Measurements from ENCODE around the gene SLC39A11. TPM values are rescaled to one million over a fixed set of nuclear protein-coding genes. Genes with fewer than 3 reads are reported as not detected.

Gene SLC39A11
- total RNA-seq, 1 donor from 2014 or later: 21.5 TPM

DNA sequence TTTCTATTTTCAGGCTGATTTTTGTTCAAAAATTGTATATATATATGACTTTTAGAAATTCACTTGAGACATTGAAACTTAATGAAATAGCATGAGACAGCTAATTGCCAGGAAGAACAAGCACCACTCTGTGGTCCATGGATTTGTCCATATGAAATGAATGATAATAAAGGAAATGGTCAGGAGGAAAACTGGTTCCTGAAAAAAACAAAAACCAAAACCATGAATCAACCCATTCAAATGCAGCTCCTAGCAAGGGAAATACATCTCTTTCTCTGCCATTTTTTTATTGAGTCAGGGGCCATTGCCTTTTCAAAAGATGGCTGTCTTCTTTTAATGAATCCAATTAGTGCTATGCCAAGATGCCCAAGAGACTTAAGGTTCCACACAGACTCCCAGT, 230.7 kb downstream of the SLC39A11 start:
- Mint-ChIP-seq H3K36me3 (ENCODE audit: low read depth, unreplicated experiment) (peaks cover 4% of the 10 kb centered on the region), H3K4me1 (ENCODE audit: low read depth, unreplicated experiment) (no peaks in the 10 kb centered on the region), H3K4me3 (ENCODE audit: unreplicated experiment) (no peak overlapping the region), H3K27ac (ENCODE audit: unreplicated experiment) (no peak overlapping the region), H3K27me3 (ENCODE audit: low read depth, unreplicated experiment) (no peaks in the 10 kb centered on the region), H3K9me3 (ENCODE audit: unreplicated experiment) (peaks cover 9% of the 10 kb centered on the region)
- Histone ChIP-seq H3K27ac (ENCODE audit: low read depth, low read length) (no peak overlapping the region), H3K4me3 (ENCODE audit: insufficient read depth, low read depth, low read length) (no peak overlapping the region), H3K4me2 (ENCODE audit: low read length) (no peak overlapping the region), H2AFZ (ENCODE audit: low read depth, low read length) (no peak overlapping the region), H3K36me3 (ENCODE audit: insufficient read depth, low read length) (no peaks in the 10 kb centered on the region), H4K20me1 (ENCODE audit: insufficient read depth, low read length) (no peaks in the 10 kb centered on the region), H3K9ac (ENCODE audit: low read length) (no peak overlapping the region), H3K27me3 (ENCODE audit: insufficient read depth, low read length) (no peaks in the 10 kb centered on the region), H3K4me1 (ENCODE audit: insufficient read depth, low read length) (no peaks in the 10 kb centered on the region), H3K79me2 (ENCODE audit: insufficient read depth, low read length) (no peaks in the 10 kb centered on the region), H3K9me3 (ENCODE audit: insufficient read depth, low read depth, low read length) (no peaks in the 10 kb centered on the region)
- DNase-seq (ENCODE audit: low read depth) (no peak), FAIRE-seq (no peak)
- TF ChIP-seq, protein P1, sequence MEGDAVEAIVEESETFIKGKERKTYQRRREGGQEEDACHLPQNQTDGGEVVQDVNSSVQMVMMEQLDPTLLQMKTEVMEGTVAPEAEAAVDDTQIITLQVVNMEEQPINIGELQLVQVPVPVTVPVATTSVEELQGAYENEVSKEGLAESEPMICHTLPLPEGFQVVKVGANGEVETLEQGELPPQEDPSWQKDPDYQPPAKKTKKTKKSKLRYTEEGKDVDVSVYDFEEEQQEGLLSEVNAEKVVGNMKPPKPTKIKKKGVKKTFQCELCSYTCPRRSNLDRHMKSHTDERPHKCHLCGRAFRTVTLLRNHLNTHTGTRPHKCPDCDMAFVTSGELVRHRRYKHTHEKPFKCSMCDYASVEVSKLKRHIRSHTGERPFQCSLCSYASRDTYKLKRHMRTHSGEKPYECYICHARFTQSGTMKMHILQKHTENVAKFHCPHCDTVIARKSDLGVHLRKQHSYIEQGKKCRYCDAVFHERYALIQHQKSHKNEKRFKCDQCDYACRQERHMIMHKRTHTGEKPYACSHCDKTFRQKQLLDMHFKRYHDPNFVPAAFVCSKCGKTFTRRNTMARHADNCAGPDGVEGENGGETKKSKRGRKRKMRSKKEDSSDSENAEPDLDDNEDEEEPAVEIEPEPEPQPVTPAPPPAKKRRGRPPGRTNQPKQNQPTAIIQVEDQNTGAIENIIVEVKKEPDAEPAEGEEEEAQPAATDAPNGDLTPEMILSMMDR (IDR thresholded peaks at IDR 0.05; ENCODE audit: insufficient read depth, low read depth, low read length): no peak
- TF ChIP-seq EZH2 (IDR thresholded peaks at IDR 0.05; ENCODE audit: insufficient read depth, low read length): no peak

DNA sequence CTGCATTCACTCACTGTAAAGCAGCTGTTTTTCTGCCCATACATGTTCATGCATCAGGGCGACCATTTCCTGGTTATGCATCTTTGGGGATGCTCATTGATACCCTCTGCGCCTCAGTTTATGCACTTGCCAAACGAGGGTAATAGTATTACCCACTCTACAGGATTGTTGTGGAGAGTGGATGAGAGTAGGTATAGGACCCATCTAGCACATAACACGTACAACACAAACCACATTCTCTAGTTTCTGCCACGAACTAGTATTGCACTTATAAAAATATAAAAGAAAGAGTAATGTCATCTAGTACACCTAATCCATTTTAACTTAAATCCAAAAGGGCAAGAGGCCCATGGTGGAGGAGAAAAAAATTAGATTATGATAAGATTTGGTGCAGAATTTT, 231.7 kb downstream of the SLC39A11 start:
- no peaks in the 10 kb centered on the region for H3K4me1 Mint-ChIP-seq (ENCODE audit: low read depth, unreplicated experiment)
- no peak for FAIRE-seq
- H3K36me3 Mint-ChIP-seq (ENCODE audit: low read depth, unreplicated experiment): peaks cover 1% of the 10 kb centered on the region
- H3K27ac ChIP-seq (ENCODE audit: low read depth, low read length): no peak overlapping the region
- H3K9me3 Mint-ChIP-seq (ENCODE audit: unreplicated experiment): peaks cover 8% of the 10 kb centered on the region
- no peak overlapping the region for H3K4me3 ChIP-seq (ENCODE audit: insufficient read depth, low read depth, low read length)
- no peak overlapping the region for H3K27ac Mint-ChIP-seq (ENCODE audit: unreplicated experiment)
- H3K4me1 ChIP-seq (ENCODE audit: insufficient read depth, low read length): no peaks in the 10 kb centered on the region
- no peaks in the 10 kb centered on the region for H3K27me3 Mint-ChIP-seq (ENCODE audit: low read depth, unreplicated experiment)
- H3K36me3 ChIP-seq (ENCODE audit: insufficient read depth, low read length): no peaks in the 10 kb centered on the region
- no peak for DNase-seq (ENCODE audit: low read depth)
- no peaks in the 10 kb centered on the region for H3K9me3 ChIP-seq (ENCODE audit: insufficient read depth, low read depth, low read length)
- H3K79me2 ChIP-seq (ENCODE audit: insufficient read depth, low read length): no peaks in the 10 kb centered on the region
- H3K4me2 ChIP-seq (ENCODE audit: low read length): no peak overlapping the region
- H3K9ac ChIP-seq (ENCODE audit: low read length): no peak overlapping the region
- H2AFZ ChIP-seq (ENCODE audit: low read depth, low read length): no peak overlapping the region
- TF ChIP-seq EZH2 (IDR thresholded peaks at IDR 0.05; ENCODE audit: insufficient read depth, low read length): no peak
- TF ChIP-seq, protein P1 (IDR thresholded peaks at IDR 0.05; ENCODE audit: insufficient read depth, low read depth, low read length): no peak
- no peaks in the 10 kb centered on the region for H4K20me1 ChIP-seq (ENCODE audit: insufficient read depth, low read length)
- no peak overlapping the region for H3K4me3 Mint-ChIP-seq (ENCODE audit: unreplicated experiment)
- H3K27me3 ChIP-seq (ENCODE audit: insufficient read depth, low read length): no peaks in the 10 kb centered on the region

- peaks cover 5% of the 10 kb centered on the region for H3K9me3 Mint-ChIP-seq (ENCODE audit: unreplicated experiment)
- Histone ChIP-seq H3K79me2 (ENCODE audit: insufficient read depth, low read length) (no peaks in the 10 kb centered on the region), H3K9ac (ENCODE audit: low read length) (no peak overlapping the region), H2AFZ (ENCODE audit: low read depth, low read length) (no peak overlapping the region), H3K4me1 (ENCODE audit: insufficient read depth, low read length) (no peaks in the 10 kb centered on the region), H3K27me3 (ENCODE audit: insufficient read depth, low read length) (no peaks in the 10 kb centered on the region), H3K4me2 (ENCODE audit: low read length) (no peak overlapping the region), H3K36me3 (ENCODE audit: insufficient read depth, low read length) (no peaks in the 10 kb centered on the region), H4K20me1 (ENCODE audit: insufficient read depth, low read length) (no peaks in the 10 kb centered on the region), H3K27ac (ENCODE audit: low read depth, low read length) (no peak overlapping the region), H3K9me3 (ENCODE audit: insufficient read depth, low read depth, low read length) (no peaks in the 10 kb centered on the region), H3K4me3 (ENCODE audit: insufficient read depth, low read depth, low read length) (no peak overlapping the region)
- no peak for FAIRE-seq
- H3K27ac Mint-ChIP-seq (ENCODE audit: unreplicated experiment): no peak overlapping the region
- no peak for DNase-seq (ENCODE audit: low read depth)
- H3K4me3 Mint-ChIP-seq (ENCODE audit: unreplicated experiment): no peak overlapping the region
- TF ChIP-seq, protein P1 (IDR thresholded peaks at IDR 0.05; ENCODE audit: insufficient read depth, low read depth, low read length): no peak
- no peak for TF ChIP-seq EZH2 (IDR thresholded peaks at IDR 0.05; ENCODE audit: insufficient read depth, low read length)
- H3K36me3 Mint-ChIP-seq (ENCODE audit: low read depth, unreplicated experiment): peaks cover 1% of the 10 kb centered on the region
- H3K4me1 Mint-ChIP-seq (ENCODE audit: low read depth, unreplicated experiment): no peaks in the 10 kb centered on the region
- no peaks in the 10 kb centered on the region for H3K27me3 Mint-ChIP-seq (ENCODE audit: low read depth, unreplicated experiment)
Observed at GRCh38 chr17:72858826-72859495, 233.5 kb downstream of the SLC39A11 start.

Data from astrocyte (in vitro differentiated cells and primary cell).